Gastroesophageal sphincter (tissue), 2 donors: Measurements from ENCODE around the gene TFAP2B.

ENCODE experiments used
- EP300 ChIP-seq: sonication (generic); formaldehyde crosslinking; IDR thresholded peaks from one replicate; pipeline ENCODE4 v1.6.1; 2017; ENCODE audit warnings: antibody characterized with exemption, mild to moderate bottlenecking
- POLR2AphosphoS5 ChIP-seq: sonication (generic); formaldehyde crosslinking; IDR thresholded peaks from one replicate; pipeline ENCODE4 v1.6.1; 2017; ENCODE audit warnings: antibody characterized with exemption

DNA sequence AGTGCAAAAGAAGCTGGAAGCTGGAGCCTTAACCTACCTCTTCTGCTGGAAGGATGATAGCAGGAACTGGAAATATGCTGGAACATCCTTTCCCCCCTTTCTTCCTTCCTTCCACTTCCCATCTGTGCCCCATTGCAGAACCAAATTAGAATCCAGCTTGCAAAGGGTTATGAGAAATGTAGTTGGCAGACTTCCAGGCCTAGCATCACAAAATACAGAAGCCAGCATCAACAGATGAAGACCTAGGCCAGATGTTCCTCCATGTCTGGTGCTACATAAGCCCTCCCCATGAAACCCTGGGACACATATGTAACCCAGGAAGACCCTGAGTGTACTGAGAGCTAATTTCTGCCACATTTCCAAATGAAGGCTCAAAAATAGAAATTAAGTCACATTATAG lies 40.0 kb upstream of the TFAP2B start:
- TF ChIP-seq EP300 (no peak), POLR2AphosphoS5 (no peak)
